H1 (cell line): Measurements from ENCODE around the gene TMEM107. TPM values are rescaled to one million over a fixed set of nuclear protein-coding genes. Genes with fewer than 3 reads are reported as not detected.

ENCODE experiments used
- BACH1 ChIP-seq: IDR thresholded peaks from 2 replicates; pipeline ENCODE4 v1.6.1; 2012; ENCODE audit warnings: low read length, improper control_type of control experiment
- CHD2 ChIP-seq: IDR thresholded peaks from 2 replicates; pipeline ENCODE4 v1.6.1; 2012; ENCODE audit warnings: low read length, improper control_type of control experiment
- CREB1 ChIP-seq: IDR thresholded peaks from 2 replicates; pipeline ENCODE4 v1.6.1; 2012; ENCODE audit warnings: inconsistent platforms
- GABPA ChIP-seq: IDR thresholded peaks from 2 replicates; pipeline ENCODE4 v1.6.1; 2011; ENCODE audit warnings: mild to moderate bottlenecking, low read length, moderate library complexity, borderline replicate concordance; ENCODE audit not compliant: insufficient read depth
- HDAC2 ChIP-seq, 2 experiments: fragments of 300-600 bp in 1 of 2; sonication (generic) in 1 of 2; IDR thresholded peaks; 2 replicates each; pipeline ENCODE4 v1.6.1; 2011 to 2012; ENCODE audit warnings: low read depth in 2 of 2, low read length in 2 of 2, mild to moderate bottlenecking in 2 of 2, moderate library complexity in 2 of 2, borderline replicate concordance in 1 of 2, inconsistent platforms in 1 of 2
- JUND ChIP-seq: IDR thresholded peaks from 2 replicates; pipeline ENCODE4 v1.6.1; 2011; ENCODE audit warnings: mild to moderate bottlenecking, improper control_type of control experiment, low read length
- KDM5A ChIP-seq: fragments of 200-600 bp; IDR thresholded peaks from 2 replicates; pipeline ENCODE4 v1.7.1; 2012; ENCODE audit warnings: mild to moderate bottlenecking, low read length, inconsistent platforms, mixed read lengths
- MAX ChIP-seq: IDR thresholded peaks from 2 replicates; pipeline ENCODE4 v1.6.1; 2012; ENCODE audit warnings: inconsistent platforms
- NANOG ChIP-seq: IDR thresholded peaks from 2 replicates; pipeline ENCODE4 v1.6.1; 2011; ENCODE audit warnings: low read length, low read depth, mild to moderate bottlenecking, inconsistent platforms; ENCODE audit not compliant: insufficient read depth, poor library complexity, severe bottlenecking
- POLR2AphosphoS5 ChIP-seq: IDR thresholded peaks from 2 replicates; pipeline ENCODE4 v1.6.1; 2011; ENCODE audit warnings: low read depth, low read length
- RFX5 ChIP-seq: IDR thresholded peaks from 2 replicates; pipeline ENCODE4 v1.6.1; 2011; ENCODE audit warnings: low read depth, low read length, improper control_type of control experiment, borderline replicate concordance
- RNF2 ChIP-seq: fragments of 200-900, 300-1000 bp; sonication (generic); IDR thresholded peaks from 2 replicates; pipeline ENCODE4 v1.7.1; 2016; ENCODE audit warnings: borderline replicate concordance, low read depth, mild to moderate bottlenecking, antibody characterized with exemption, low read length; ENCODE audit not compliant: poor library complexity, severe bottlenecking; ENCODE audit errors: missing control alignments
- SIRT6 ChIP-seq: IDR thresholded peaks from one replicate; pipeline ENCODE4 v1.7.1; 2012; ENCODE audit warnings: low read length, inconsistent platforms
- SP2 ChIP-seq: IDR thresholded peaks from 2 replicates; pipeline ENCODE4 v1.6.1; 2012; ENCODE audit warnings: mild to moderate bottlenecking, low read length, inconsistent platforms
- TAF7 ChIP-seq: optimal IDR thresholded peaks from 2 replicates; pipeline ENCODE3; 2011; ENCODE audit warnings: low read depth, mild to moderate bottlenecking, inconsistent platforms, low read length, moderate library complexity, borderline replicate concordance
- TBP ChIP-seq: IDR thresholded peaks from 2 replicates; pipeline ENCODE4 v1.6.1; 2011; ENCODE audit warnings: low read depth, low read length, improper control_type of control experiment
- USF2 ChIP-seq: IDR thresholded peaks from 2 replicates; pipeline ENCODE4 v1.6.1; 2011; ENCODE audit warnings: low read length, improper control_type of control experiment
- ZNF274 ChIP-seq: IDR thresholded peaks from 2 replicates; pipeline ENCODE4 v1.7.0; 2012; ENCODE audit warnings: low read length, borderline replicate concordance; ENCODE audit errors: extremely low read depth
- polyA plus RNA-seq, 7 experiments: library from polyadenylated mRNA; depleted of rRNA in 3 of 7; stranded (reverse) in 5 of 7; unstranded in 2 of 7; fragments of >200 nt in 5 of 7; fragments of 200-250 nt in 2 of 7; gene quantifications; 1 replicate in 5 of 7; 2 replicates in 1 of 7; 4 replicates in 1 of 7; pipeline versions ENCODE4 v1.2.1 to v1.2.3, GENCODE V29; 2011 to 2013; ENCODE audit warnings: missing spikeins in 2 of 7, mixed read lengths in 2 of 7
- total RNA-seq: library from RNA; stranded (reverse); fragmentation: NEBNext Ultra II Directional; extraction: Animal tissue kit (Norgen Biotek cat#: 25700); gene quantifications from 2 replicates; pipeline ENCODE4 v1.2.1, GENCODE V29; 2021
- TF ChIP-seq, protein P1 (sequence below): IDR thresholded peaks from 2 replicates; pipeline ENCODE4 v1.6.1; 2012; ENCODE audit warnings: low read length, inconsistent platforms

The TMEM107 gene
- total and polyA plus RNA-seq, 2 of the 8 experiments (the other 6 are each of a cell fraction or from before 2014, with no cell fraction given): 17.3 to 21.5 TPM

DNA sequence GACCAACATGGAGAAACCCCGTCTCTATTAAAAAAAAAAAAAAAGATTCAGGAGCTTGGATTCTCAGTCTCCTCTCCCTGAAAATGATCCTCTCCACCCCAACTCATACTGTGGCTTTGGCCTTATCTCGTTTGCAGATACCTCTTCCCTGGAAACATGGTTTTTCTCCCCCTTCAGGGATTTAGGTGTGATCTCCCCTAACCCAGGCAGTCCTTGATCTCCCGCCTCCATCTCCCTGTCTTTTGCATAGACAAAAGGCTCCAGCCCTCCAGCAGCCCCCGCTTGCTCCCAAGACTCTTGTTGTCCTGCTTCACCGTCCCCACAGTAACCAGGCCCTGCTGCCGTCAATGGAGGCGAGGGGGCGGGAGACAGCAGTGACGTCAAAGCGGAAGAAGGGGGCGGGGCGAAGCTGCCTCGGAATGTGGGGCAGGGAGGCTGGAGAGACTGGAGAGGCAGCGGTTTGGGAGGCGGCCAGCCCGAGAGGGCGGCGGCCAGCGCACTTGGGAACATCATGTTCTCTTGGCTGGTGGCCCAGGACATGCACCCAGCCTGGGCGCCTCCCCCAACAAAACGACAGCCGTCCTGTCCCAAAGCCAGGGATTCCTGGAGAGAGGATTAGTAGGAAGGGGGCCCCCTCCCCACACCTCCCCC lies 22.1 kb downstream of the TMEM107 start (continued):
- TF ChIP-seq USF2 (no peak), SP2 (no peak), ZNF274 (no peak), POLR2AphosphoS5 (peak; percentile 91), NANOG (no peak), MAX (peak; percentile 49), TBP (peak; percentile 75), HDAC2 (IDR thresholded peaks at IDR 0.05; ENCODE audit: borderline replicate concordance in 1 of 2, low read depth in 2 of 2, low read length in 2 of 2) (0 out of 4 replicates have a peak, but pooled peaks of 1 of the 2 experiments have one; percentile 28), CHD2 (no peak), TAF7 (no peak), RFX5 (peak; percentile 38; the same call in 1 of the 2 replicates), BACH1 (no peak), SIRT6 (no peak), RNF2 (no peak), KDM5A (no peak), GABPA (no peak), CREB1 (peak; percentile 94), JUND (peak; percentile 40; the same call in 1 of the 2 replicates)
- TF ChIP-seq, protein P1, sequence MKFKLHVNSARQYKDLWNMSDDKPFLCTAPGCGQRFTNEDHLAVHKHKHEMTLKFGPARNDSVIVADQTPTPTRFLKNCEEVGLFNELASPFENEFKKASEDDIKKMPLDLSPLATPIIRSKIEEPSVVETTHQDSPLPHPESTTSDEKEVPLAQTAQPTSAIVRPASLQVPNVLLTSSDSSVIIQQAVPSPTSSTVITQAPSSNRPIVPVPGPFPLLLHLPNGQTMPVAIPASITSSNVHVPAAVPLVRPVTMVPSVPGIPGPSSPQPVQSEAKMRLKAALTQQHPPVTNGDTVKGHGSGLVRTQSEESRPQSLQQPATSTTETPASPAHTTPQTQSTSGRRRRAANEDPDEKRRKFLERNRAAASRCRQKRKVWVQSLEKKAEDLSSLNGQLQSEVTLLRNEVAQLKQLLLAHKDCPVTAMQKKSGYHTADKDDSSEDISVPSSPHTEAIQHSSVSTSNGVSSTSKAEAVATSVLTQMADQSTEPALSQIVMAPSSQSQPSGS: peak; percentile 59; the same call in 1 of the 2 replicates
